GM12878 (cell line): ENCODE data around the gene CCDC191.

Experiments
- EP300 ChIP-seq, 2 experiments: fragments of 150-350 bp in 1 of 2; IDR thresholded peaks; 2 replicates each; pipeline ENCODE4 v1.6.1; 2011 to 2012; ENCODE audit warnings: low read depth in 2 of 2, low read length in 2 of 2, borderline replicate concordance in 1 of 2, improper control_type of control experiment in 1 of 2, inconsistent platforms in 1 of 2; ENCODE audit not compliant: control insufficient read depth in 1 of 2
- KDM1A ChIP-seq: fragments of 200-600 bp; sonication (generic); IDR thresholded peaks from 2 replicates; pipeline ENCODE4 v1.6.1; 2016; ENCODE audit warnings: borderline replicate concordance
- TF ChIP-seq, protein P1 (sequence below), 3 experiments: IDR thresholded peaks in 2 of 3; conservative IDR thresholded peaks in 1 of 3; 2 replicates each; pipeline ENCODE4 v1.5.1; 2011; ENCODE audit warnings: low read depth in 3 of 3, low read length in 3 of 3, mild to moderate bottlenecking in 3 of 3, control low read depth in 2 of 3, moderate library complexity in 2 of 3, inconsistent platforms in 1 of 3, mixed read lengths in 1 of 3; ENCODE audit not compliant: control insufficient read depth in 2 of 3, insufficient read depth in 1 of 3; ENCODE audit errors: extremely low read depth in 1 of 3

GRCh38 chr3:113983544-113983943, 72.8 kb downstream of the CCDC191 start:
- TF ChIP-seq, protein P1, sequence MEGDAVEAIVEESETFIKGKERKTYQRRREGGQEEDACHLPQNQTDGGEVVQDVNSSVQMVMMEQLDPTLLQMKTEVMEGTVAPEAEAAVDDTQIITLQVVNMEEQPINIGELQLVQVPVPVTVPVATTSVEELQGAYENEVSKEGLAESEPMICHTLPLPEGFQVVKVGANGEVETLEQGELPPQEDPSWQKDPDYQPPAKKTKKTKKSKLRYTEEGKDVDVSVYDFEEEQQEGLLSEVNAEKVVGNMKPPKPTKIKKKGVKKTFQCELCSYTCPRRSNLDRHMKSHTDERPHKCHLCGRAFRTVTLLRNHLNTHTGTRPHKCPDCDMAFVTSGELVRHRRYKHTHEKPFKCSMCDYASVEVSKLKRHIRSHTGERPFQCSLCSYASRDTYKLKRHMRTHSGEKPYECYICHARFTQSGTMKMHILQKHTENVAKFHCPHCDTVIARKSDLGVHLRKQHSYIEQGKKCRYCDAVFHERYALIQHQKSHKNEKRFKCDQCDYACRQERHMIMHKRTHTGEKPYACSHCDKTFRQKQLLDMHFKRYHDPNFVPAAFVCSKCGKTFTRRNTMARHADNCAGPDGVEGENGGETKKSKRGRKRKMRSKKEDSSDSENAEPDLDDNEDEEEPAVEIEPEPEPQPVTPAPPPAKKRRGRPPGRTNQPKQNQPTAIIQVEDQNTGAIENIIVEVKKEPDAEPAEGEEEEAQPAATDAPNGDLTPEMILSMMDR (IDR thresholded peaks at IDR 0.05 in 2 of 3, conservative IDR thresholded peaks at IDR 0.05 in 1 of 3; ENCODE audit: control insufficient read depth in 2 of 3, extremely low read depth in 1 of 3, insufficient read depth in 1 of 3, low read depth in 3 of 3, low read length in 3 of 3), result no peak
- TF ChIP-seq EP300 (IDR thresholded peaks at IDR 0.05; ENCODE audit: borderline replicate concordance in 1 of 2, control insufficient read depth in 1 of 2, low read depth in 2 of 2, low read length in 2 of 2) (no peak), KDM1A (no peak)
